ENCODE data around the gene DNAH10. TPM values are rescaled to one million over a fixed set of nuclear protein-coding genes. Genes with fewer than 3 reads are reported as not detected.

The DNAH10 gene
- total RNA-seq, 1 donor from 2014 or later = 0.51 TPM

GRCh38 chr12:123771261-123771660 is 9.2 kb downstream of the DNAH10 start:
- DNase-seq (no peak), ATAC-seq (ENCODE audit: low read depth) (no peak)
- Mint-ChIP-seq H3K9me3 (peaks cover 12% of the 10 kb centered on the region), H3K27ac (no peak overlapping the region), H3K4me3 (no peak overlapping the region), H3K27me3 (no peaks in the 10 kb centered on the region), H3K4me1 (peaks cover 12% of the 10 kb centered on the region), H3K36me3 (ENCODE audit: low read depth) (no peaks in the 10 kb centered on the region)
- intact Hi-C loops (cut with micrococcal nuclease) = no loop called here
- ChIA-PET POLR2A (no interaction called here), CTCF (no interaction called here)
- TF ChIP-seq CTCF (IDR thresholded peaks at IDR 0.05) = no peak

GRCh38 chr12:123772074-123772473 is 10.0 kb downstream of the DNAH10 start:
- Mint-ChIP-seq H3K4me1 (peaks cover 12% of the 10 kb centered on the region), H3K27ac (no peak overlapping the region), H3K4me3 (no peak overlapping the region), H3K9me3 (peaks cover 12% of the 10 kb centered on the region), H3K27me3 (no peaks in the 10 kb centered on the region), H3K36me3 (ENCODE audit: low read depth) (no peaks in the 10 kb centered on the region)
- DNase-seq = no peak
- no peak for TF ChIP-seq CTCF (IDR thresholded peaks at IDR 0.05)
- ATAC-seq (ENCODE audit: low read depth) = no peak
- POLR2A ChIA-PET = no interaction called here
- intact Hi-C loops (cut with micrococcal nuclease) = no loop called here
- CTCF ChIA-PET = no interaction called here

GRCh38 chr12:123773375-123773774 is 11.3 kb downstream of the DNAH10 start:
- no peak for TF ChIP-seq CTCF (IDR thresholded peaks at IDR 0.05)
- Mint-ChIP-seq H3K36me3 (ENCODE audit: low read depth) (no peaks in the 10 kb centered on the region), H3K4me1 (peaks cover under 1% of the 10 kb centered on the region), H3K27ac (no peak overlapping the region), H3K4me3 (no peak overlapping the region), H3K27me3 (no peaks in the 10 kb centered on the region), H3K9me3 (peaks cover 12% of the 10 kb centered on the region)
- DNase-seq (no peak), ATAC-seq (ENCODE audit: low read depth) (no peak)
- CTCF ChIA-PET = no interaction called here
- intact Hi-C loops (cut with micrococcal nuclease) = no loop called here
- POLR2A ChIA-PET = no interaction called here

GRCh38 chr12:123779551-123779950 is 17.4 kb downstream of the DNAH10 start:
- Mint-ChIP-seq H3K4me1 (no peaks in the 10 kb centered on the region), H3K27me3 (no peaks in the 10 kb centered on the region), H3K4me3 (no peak overlapping the region), H3K27ac (no peak overlapping the region), H3K36me3 (ENCODE audit: low read depth) (no peaks in the 10 kb centered on the region), H3K9me3 (peaks cover 7% of the 10 kb centered on the region)
- CTCF ChIA-PET = no interaction called here
- intact Hi-C loops (cut with micrococcal nuclease) = no loop called here
- DNase-seq (no peak), ATAC-seq (ENCODE audit: low read depth) (no peak)
- TF ChIP-seq CTCF (IDR thresholded peaks at IDR 0.05) = no peak
- POLR2A ChIA-PET = interaction anchor here (0.6 kb wide), 1 partner anchor 1337 kb away, joined by 7 read pairs; no protein-coding TSS in a partner anchor

- Mint-ChIP-seq H3K9me3 (peaks cover 2% of the 10 kb centered on the region), H3K27me3 (no peaks in the 10 kb centered on the region), H3K4me3 (no peak overlapping the region), H3K36me3 (ENCODE audit: low read depth) (no peaks in the 10 kb centered on the region), H3K27ac (no peak overlapping the region), H3K4me1 (no peaks in the 10 kb centered on the region)
- intact Hi-C loops (cut with micrococcal nuclease) = no loop called here
- ChIA-PET CTCF (no interaction called here), POLR2A (no interaction called here)
- ATAC-seq (ENCODE audit: low read depth) (no peak), DNase-seq (no peak)
- no peak for TF ChIP-seq CTCF (IDR thresholded peaks at IDR 0.05)
These were observed 21.1 kb downstream of the DNAH10 start for GRCh38 chr12:123782997-123783792.
